ENCODE results near the gene INHBC. TPM values are rescaled to one million over a fixed set of nuclear protein-coding genes. Genes with fewer than 3 reads are reported as not detected.

Gene INHBC
- total RNA-seq, 2 experiments from 2014 or later, result 0.36 TPM; not detected in 1

DNA sequence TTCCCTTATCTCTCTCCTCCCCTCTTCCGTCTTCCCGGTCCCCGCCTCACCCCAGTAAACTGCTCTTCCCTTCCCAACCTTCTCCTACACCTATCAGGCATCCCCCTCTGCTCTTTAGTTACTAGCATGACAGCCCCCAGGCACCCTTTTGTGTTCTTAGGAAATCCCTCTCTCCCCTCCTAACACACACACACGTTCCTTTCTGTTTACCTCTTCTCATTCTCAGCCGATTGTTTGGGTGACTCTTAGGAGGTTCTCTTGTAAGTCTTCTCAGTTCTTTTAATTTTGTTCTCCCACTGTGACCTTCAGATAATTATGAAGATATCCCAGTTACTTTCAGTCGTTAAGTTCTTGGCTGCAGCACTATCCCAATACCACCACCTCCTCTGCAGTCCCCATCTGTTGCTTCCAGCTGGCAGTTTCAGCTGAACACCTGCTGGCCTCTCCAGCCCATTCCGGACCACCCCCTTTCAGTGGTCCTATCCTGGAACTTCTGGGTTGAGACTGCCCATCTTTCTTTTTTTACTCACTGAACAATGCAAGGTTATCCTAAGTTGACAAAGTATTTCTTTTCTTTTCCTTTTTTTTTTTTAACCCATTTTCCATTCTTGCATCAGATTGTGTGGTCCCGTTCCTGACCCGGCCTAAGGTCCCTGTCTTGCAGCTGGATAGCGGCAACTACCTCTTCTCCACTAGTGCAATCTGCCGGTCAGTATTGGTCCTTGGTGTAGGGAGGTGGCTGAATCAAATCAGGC, 54.0 kb downstream of the INHBC start:
- H3K27ac ChIP-seq (ENCODE audit: low read depth, low read length, poor library complexity, severe bottlenecking), result peak overlapping the region; percentile 65
- peak overlapping the region; percentile 86 for H3K4me2 ChIP-seq (ENCODE audit: low read length)
- peak overlapping the region; percentile 98 for H3K4me3 ChIP-seq (ENCODE audit: low read depth, low read length, poor library complexity, severe bottlenecking)
- H3K79me2 ChIP-seq (ENCODE audit: insufficient read depth, low read depth, low read length), result peaks cover 40% of the 10 kb centered on the region
- ChIA-PET POLR2A (interaction anchor here (1.0 kb wide), 1 partner anchor 13 kb away, joined by 3 read pairs; no protein-coding TSS in a partner anchor), CTCF (ENCODE audit: unreplicated experiment) (no interaction called here)
- BruUV-seq (replicated peaks), result TSS peak; percentile 69
- peaks cover 18% of the 10 kb centered on the region for H3K4me1 ChIP-seq (ENCODE audit: insufficient read depth, low read length, poor library complexity, severe bottlenecking)
- peak overlapping the region; percentile 10; the same call in 1 of the 2 replicates for H2AFZ ChIP-seq (ENCODE audit: low read length)
- no peaks in the 10 kb centered on the region for H3K9me2 ChIP-seq (ENCODE audit: insufficient read depth, low read length)
- TF ChIP-seq EZH2phosphoT487 (IDR thresholded peaks at IDR 0.05; ENCODE audit: borderline replicate concordance, low read depth, low read length), result no peak
- TF ChIP-seq, protein P1, sequence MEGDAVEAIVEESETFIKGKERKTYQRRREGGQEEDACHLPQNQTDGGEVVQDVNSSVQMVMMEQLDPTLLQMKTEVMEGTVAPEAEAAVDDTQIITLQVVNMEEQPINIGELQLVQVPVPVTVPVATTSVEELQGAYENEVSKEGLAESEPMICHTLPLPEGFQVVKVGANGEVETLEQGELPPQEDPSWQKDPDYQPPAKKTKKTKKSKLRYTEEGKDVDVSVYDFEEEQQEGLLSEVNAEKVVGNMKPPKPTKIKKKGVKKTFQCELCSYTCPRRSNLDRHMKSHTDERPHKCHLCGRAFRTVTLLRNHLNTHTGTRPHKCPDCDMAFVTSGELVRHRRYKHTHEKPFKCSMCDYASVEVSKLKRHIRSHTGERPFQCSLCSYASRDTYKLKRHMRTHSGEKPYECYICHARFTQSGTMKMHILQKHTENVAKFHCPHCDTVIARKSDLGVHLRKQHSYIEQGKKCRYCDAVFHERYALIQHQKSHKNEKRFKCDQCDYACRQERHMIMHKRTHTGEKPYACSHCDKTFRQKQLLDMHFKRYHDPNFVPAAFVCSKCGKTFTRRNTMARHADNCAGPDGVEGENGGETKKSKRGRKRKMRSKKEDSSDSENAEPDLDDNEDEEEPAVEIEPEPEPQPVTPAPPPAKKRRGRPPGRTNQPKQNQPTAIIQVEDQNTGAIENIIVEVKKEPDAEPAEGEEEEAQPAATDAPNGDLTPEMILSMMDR (conservative IDR thresholded peaks at IDR 0.05; ENCODE audit: low read length), result no peak
- peak; percentile 53 for DNase-seq (ENCODE audit: low spot score)
- no peaks in the 10 kb centered on the region; the same call in 1 of the 2 replicates for H4K20me1 ChIP-seq (ENCODE audit: insufficient read depth, low read length)
- intact Hi-C loops (cut with micrococcal nuclease; ENCODE audit: unreplicated experiment), result no loop called here
- no peaks in the 10 kb centered on the region for H3K9me3 ChIP-seq (ENCODE audit: low read length)
- H3K36me3 ChIP-seq (ENCODE audit: insufficient read depth, low read length), result peaks cover 51% of the 10 kb centered on the region

DNA sequence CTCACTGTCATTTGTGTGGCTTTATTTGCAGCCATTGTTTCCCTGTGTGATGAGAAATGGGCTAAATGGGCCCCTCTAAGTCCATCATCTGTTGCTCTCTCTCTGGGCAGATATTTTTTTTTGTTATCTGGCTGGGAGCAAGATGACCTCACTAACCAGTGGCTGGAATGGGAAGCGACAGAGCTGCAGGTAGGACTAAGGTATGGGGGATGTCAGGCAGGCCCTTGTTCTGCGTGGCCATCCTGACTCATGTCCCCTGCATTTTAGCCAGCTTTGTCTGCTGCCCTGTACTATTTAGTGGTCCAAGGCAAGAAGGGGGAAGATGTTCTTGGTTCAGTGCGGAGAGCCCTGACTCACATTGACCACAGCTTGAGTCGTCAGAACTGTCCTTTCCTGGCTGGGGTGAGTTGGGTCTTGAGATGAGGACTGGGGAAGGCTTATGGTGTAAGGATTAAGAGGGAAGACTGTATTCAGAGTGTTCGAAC, 54.6 kb downstream of the INHBC start:
- TF ChIP-seq, protein P1 (conservative IDR thresholded peaks at IDR 0.05; ENCODE audit: low read length), result no peak
- no peak for TF ChIP-seq EZH2phosphoT487 (IDR thresholded peaks at IDR 0.05; ENCODE audit: borderline replicate concordance, low read depth, low read length)
- Histone ChIP-seq H3K9me2 (ENCODE audit: insufficient read depth, low read length) (no peaks in the 10 kb centered on the region), H2AFZ (ENCODE audit: low read length) (no peak overlapping the region), H4K20me1 (ENCODE audit: insufficient read depth, low read length) (no peaks in the 10 kb centered on the region; the same call in 1 of the 2 replicates), H3K4me2 (ENCODE audit: low read length) (peak overlapping the region; percentile 86), H3K9me3 (ENCODE audit: low read length) (no peaks in the 10 kb centered on the region), H3K36me3 (ENCODE audit: insufficient read depth, low read length) (peaks cover 55% of the 10 kb centered on the region), H3K4me1 (ENCODE audit: insufficient read depth, low read length, poor library complexity, severe bottlenecking) (peaks cover 15% of the 10 kb centered on the region), H3K79me2 (ENCODE audit: insufficient read depth, low read depth, low read length) (peaks cover 40% of the 10 kb centered on the region), H3K27ac (ENCODE audit: low read depth, low read length, poor library complexity, severe bottlenecking) (peak overlapping the region; percentile 65), H3K4me3 (ENCODE audit: low read depth, low read length, poor library complexity, severe bottlenecking) (peak overlapping the region; percentile 98)
- no peak for DNase-seq (ENCODE audit: low spot score)
- BruUV-seq (replicated peaks), result no TSS peak
- intact Hi-C loops (cut with micrococcal nuclease; ENCODE audit: unreplicated experiment), result no loop called here
- ChIA-PET POLR2A (interaction anchor here (1.0 to 1.3 kb wide), 2 partner anchors 12 to 24 kb away, joined by 3 read pairs; no protein-coding TSS in a partner anchor), CTCF (ENCODE audit: unreplicated experiment) (no interaction called here)

DNA sequence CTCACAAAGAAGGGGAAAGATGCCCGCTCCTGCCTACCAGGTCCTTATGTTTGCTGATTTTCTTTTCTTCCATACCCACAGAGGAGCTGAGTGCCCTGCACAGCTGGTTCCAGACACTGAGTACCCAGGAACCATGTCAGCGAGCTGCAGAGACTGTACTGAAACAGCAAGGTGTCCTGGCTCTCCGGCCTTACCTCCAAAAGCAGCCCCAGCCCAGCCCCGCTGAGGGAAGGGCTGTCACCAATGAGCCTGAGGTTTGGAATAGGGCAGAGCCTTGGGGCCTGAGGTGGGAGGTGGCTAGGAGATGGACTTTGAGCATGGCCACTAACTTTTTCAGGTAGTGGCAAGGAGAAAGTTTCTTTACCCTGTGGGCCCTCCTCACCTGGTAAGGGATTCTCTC, 55.5 kb downstream of the INHBC start:
- H3K4me3 ChIP-seq (ENCODE audit: low read depth, low read length, poor library complexity, severe bottlenecking), result no peak overlapping the region
- H2AFZ ChIP-seq (ENCODE audit: low read length), result no peak overlapping the region
- no peak overlapping the region for H3K27ac ChIP-seq (ENCODE audit: low read depth, low read length, poor library complexity, severe bottlenecking)
- ChIA-PET CTCF (ENCODE audit: unreplicated experiment) (no interaction called here), POLR2A (interaction anchor here (1.3 kb wide), 1 partner anchor 23 kb away, joined by 3 read pairs; no protein-coding TSS in a partner anchor)
- H3K79me2 ChIP-seq (ENCODE audit: insufficient read depth, low read depth, low read length), result peaks cover 40% of the 10 kb centered on the region
- H3K4me2 ChIP-seq (ENCODE audit: low read length), result no peak overlapping the region
- H3K9me3 ChIP-seq (ENCODE audit: low read length), result no peaks in the 10 kb centered on the region
- no peaks in the 10 kb centered on the region for H3K9me2 ChIP-seq (ENCODE audit: insufficient read depth, low read length)
- DNase-seq (ENCODE audit: low spot score), result no peak
- peaks cover 60% of the 10 kb centered on the region for H3K36me3 ChIP-seq (ENCODE audit: insufficient read depth, low read length)
- peaks cover 15% of the 10 kb centered on the region for H3K4me1 ChIP-seq (ENCODE audit: insufficient read depth, low read length, poor library complexity, severe bottlenecking)
- BruUV-seq (replicated peaks), result no TSS peak
- intact Hi-C loops (cut with micrococcal nuclease; ENCODE audit: unreplicated experiment), result no loop called here
- no peaks in the 10 kb centered on the region; the same call in 1 of the 2 replicates for H4K20me1 ChIP-seq (ENCODE audit: insufficient read depth, low read length)
- TF ChIP-seq, protein P1 (conservative IDR thresholded peaks at IDR 0.05; ENCODE audit: low read length), result no peak
- no peak for TF ChIP-seq EZH2phosphoT487 (IDR thresholded peaks at IDR 0.05; ENCODE audit: borderline replicate concordance, low read depth, low read length)

Data from OCI-LY7 (cell line).